GM21390 (cell line): Measurements from ENCODE around the gene GRIA4.
"Not testable (repeated sequence)": the region's sequence is repeated elsewhere in the genome, so short reads cannot be mapped to it uniquely, and the experiment has no call there.

Source experiments
- ATAC-seq: cut with Tn5 transposase; IDR thresholded peaks from one replicate; pipeline ENCODE4 v1.9.1; 2021; ENCODE audit not compliant: unreplicated experiment

GRIA4 gene

GRCh38 chr11:105785850-105786249, 176.0 kb downstream of the GRIA4 start:
- ATAC-seq = not testable (repeated sequence)

- ATAC-seq = no peak
These were observed 176.9 kb downstream of the GRIA4 start for GRCh38 chr11:105786741-105787140.

- no peak for ATAC-seq
These were observed 179.9 kb downstream of the GRIA4 start for GRCh38 chr11:105789579-105790420.

- ATAC-seq = no peak
These were observed 181.0 kb downstream of the GRIA4 start for GRCh38 chr11:105790840-105791239.

GRCh38 chr11:105793092-105793491, 183.2 kb downstream of the GRIA4 start:
- no peak for ATAC-seq

- ATAC-seq = no peak
These were observed 189.4 kb downstream of the GRIA4 start for GRCh38 chr11:105799263-105799662.

GRCh38 chr11:105799728-105800462, 190.0 kb downstream of the GRIA4 start:
- ATAC-seq = no peak

- no peak for ATAC-seq
These were observed 192.5 kb downstream of the GRIA4 start for GRCh38 chr11:105802390-105802789.

- ATAC-seq = no peak
These were observed 201.4 kb downstream of the GRIA4 start for GRCh38 chr11:105811242-105811641.

GRCh38 chr11:105821372-105821771, 211.5 kb downstream of the GRIA4 start:
- ATAC-seq = no peak

GRCh38 chr11:105821781-105822180, 211.9 kb downstream of the GRIA4 start:
- no peak for ATAC-seq

GRCh38 chr11:105823495-105824033, 213.7 kb downstream of the GRIA4 start:
- ATAC-seq = no peak

- no peak for ATAC-seq
These were observed 214.7 kb downstream of the GRIA4 start for GRCh38 chr11:105824457-105825013.

GRCh38 chr11:105825141-105825540, 215.3 kb downstream of the GRIA4 start:
- no peak for ATAC-seq

- ATAC-seq = no peak
These were observed 218.0 kb downstream of the GRIA4 start for GRCh38 chr11:105827906-105828305.

- ATAC-seq = peak; percentile 97
These were observed 219.2 kb downstream of the GRIA4 start for GRCh38 chr11:105829084-105829483.

GRCh38 chr11:105834461-105834860, 224.6 kb downstream of the GRIA4 start:
- no peak for ATAC-seq

- no peak for ATAC-seq
These were observed 229.0 kb downstream of the GRIA4 start for GRCh38 chr11:105838668-105839384.

GRCh38 chr11:105840391-105840790, 230.5 kb downstream of the GRIA4 start:
- no peak for ATAC-seq

- no peak for ATAC-seq
These were observed 242.5 kb downstream of the GRIA4 start for GRCh38 chr11:105852403-105852802.

GRCh38 chr11:105854269-105854668, 244.4 kb downstream of the GRIA4 start:
- no peak for ATAC-seq
